ENCODE results near the gene ZNF516.

ZNF516 gene

DNA sequence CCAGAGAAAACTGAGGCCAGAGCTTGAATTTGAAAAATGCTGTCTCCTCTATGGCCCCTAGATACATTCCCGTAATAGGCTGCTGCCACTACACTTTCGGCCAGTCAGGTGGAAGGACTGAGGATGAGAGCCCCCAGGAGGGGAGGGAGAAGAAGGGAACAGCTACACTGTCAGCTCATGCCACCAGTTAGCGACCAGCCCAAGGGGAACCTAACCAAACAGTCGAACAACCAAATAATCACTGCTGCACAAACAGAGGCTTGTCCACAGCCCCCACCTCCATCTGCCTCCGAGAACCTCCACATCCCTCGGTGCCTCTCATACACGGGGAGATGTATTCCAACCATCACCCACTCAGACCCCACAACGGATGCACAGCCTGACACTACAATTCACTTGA lies 7.3 kb downstream of the ZNF516 start:
- TF ChIP-seq, protein P1, sequence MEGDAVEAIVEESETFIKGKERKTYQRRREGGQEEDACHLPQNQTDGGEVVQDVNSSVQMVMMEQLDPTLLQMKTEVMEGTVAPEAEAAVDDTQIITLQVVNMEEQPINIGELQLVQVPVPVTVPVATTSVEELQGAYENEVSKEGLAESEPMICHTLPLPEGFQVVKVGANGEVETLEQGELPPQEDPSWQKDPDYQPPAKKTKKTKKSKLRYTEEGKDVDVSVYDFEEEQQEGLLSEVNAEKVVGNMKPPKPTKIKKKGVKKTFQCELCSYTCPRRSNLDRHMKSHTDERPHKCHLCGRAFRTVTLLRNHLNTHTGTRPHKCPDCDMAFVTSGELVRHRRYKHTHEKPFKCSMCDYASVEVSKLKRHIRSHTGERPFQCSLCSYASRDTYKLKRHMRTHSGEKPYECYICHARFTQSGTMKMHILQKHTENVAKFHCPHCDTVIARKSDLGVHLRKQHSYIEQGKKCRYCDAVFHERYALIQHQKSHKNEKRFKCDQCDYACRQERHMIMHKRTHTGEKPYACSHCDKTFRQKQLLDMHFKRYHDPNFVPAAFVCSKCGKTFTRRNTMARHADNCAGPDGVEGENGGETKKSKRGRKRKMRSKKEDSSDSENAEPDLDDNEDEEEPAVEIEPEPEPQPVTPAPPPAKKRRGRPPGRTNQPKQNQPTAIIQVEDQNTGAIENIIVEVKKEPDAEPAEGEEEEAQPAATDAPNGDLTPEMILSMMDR (IDR thresholded peaks at IDR 0.05; ENCODE audit: control insufficient read depth, insufficient read depth, low read depth, low read length, missing control alignments), result no peak
- H3K4me3 ChIP-seq (ENCODE audit: control insufficient read depth, low read depth, low read length), result no peak overlapping the region
- no peak for DNase-seq (ENCODE audit: low read depth)

- no peak overlapping the region for H3K4me3 ChIP-seq (ENCODE audit: control insufficient read depth, low read depth, low read length)
- TF ChIP-seq, protein P1 (IDR thresholded peaks at IDR 0.05; ENCODE audit: control insufficient read depth, insufficient read depth, low read depth, low read length, missing control alignments), result no peak
- no peak for DNase-seq (ENCODE audit: low read depth)
These were observed 8.0 kb downstream of the ZNF516 start for GRCh38 chr18:76487070-76487469.

DNA sequence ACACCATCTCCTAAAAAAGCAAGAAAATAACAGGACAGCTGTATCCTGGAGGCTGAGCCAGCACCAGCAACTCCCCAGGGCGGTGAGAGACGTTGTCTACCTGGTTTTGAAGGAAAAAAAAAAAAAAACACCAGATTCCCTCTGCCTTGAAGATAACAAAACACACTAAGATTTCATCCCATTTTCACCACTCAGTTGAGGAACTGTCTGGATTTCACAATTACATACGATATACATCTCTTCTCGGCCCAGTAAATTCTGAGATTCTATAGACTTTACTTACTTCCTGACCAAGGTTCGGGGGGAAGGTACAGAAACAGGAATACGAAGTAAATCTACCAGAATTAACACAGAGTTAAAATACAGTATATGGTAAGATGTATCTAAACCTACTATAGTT lies 8.5 kb downstream of the ZNF516 start:
- TF ChIP-seq, protein P1 (IDR thresholded peaks at IDR 0.05; ENCODE audit: control insufficient read depth, insufficient read depth, low read depth, low read length, missing control alignments), result no peak
- no peak overlapping the region for H3K4me3 ChIP-seq (ENCODE audit: control insufficient read depth, low read depth, low read length)

DNA sequence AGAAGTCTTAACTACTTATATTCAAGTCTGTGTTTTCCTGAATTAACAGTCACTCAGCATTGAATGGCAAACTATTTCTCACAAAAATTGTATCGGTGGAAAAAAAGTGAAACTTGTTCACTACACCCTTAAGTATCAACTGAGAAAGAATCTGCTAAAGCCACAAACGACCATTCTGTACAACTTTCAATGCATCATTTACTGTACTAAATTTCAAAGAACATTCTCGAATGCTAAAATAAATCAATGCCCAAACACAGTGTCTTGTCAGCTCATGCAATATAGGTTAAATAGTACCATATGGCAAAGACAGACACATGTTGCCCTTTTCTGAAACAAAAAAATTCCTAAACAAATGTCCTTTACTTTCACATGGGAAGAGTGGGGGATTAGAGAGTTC lies 9.0 kb downstream of the ZNF516 start:
- no peak for DNase-seq (ENCODE audit: low read depth)
- H3K4me3 ChIP-seq (ENCODE audit: control insufficient read depth, low read depth, low read length), result no peak overlapping the region
- TF ChIP-seq, protein P1 (IDR thresholded peaks at IDR 0.05; ENCODE audit: control insufficient read depth, insufficient read depth, low read depth, low read length, missing control alignments), result no peak

More for the DNA sequence above, 8.5 kb downstream of the ZNF516 start:
- no peak for DNase-seq (ENCODE audit: low read depth)

DNA sequence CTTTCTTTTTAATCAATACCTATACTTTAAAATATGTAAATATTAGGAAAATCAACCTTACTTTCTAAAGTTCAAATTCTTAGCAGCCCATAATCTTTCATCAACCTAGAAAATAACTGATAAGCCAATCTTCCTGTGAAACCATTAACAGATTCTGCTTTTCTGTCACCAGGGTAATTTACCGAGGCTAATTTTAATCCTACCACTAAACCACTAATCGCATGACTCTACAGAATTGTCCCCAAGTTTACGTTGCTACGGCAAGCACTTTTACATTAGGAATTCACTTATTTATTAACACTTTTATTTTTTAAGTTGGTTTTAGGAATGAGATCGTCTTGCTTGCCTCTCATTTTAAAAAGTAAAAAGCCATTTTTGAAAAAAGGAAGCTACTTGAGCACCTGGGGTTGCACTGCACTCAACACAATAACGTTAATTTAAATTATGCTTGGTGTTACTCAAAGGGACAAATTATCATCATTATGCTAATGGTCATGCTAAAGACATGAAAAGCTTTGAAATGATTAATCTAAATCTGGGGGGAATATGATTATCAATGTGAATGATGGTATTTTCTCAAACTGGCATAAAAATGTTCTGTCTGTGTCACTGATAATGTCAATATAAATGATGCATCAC lies 10.2 kb downstream of the ZNF516 start:
- no peak for DNase-seq (ENCODE audit: low read depth)
- TF ChIP-seq, protein P1 (IDR thresholded peaks at IDR 0.05; ENCODE audit: control insufficient read depth, insufficient read depth, low read depth, low read length, missing control alignments), result no peak
- no peak overlapping the region for H3K4me3 ChIP-seq (ENCODE audit: control insufficient read depth, low read depth, low read length)

DNA sequence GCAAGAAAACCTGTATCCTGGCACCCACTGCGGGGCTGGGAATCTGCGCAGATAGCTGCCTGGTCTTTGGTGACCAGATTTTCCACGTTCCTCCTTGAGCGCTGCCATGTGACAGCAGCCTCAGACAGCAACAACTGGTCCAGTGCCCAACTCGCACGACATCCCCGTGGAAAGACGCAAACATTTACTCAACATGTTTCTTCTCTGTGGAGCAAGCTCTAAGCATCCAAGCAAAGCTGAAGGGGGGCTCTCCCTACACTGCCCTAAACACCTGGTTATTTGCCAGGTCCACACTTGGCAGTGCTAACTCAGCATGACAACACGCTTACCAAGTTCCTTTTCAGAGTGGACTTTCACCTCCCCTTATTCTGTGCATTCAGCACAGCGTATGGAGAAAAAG lies 11.3 kb downstream of the ZNF516 start:
- no peak for DNase-seq (ENCODE audit: low read depth)
- no peak overlapping the region for H3K4me3 ChIP-seq (ENCODE audit: control insufficient read depth, low read depth, low read length)
- TF ChIP-seq, protein P1 (IDR thresholded peaks at IDR 0.05; ENCODE audit: control insufficient read depth, insufficient read depth, low read depth, low read length, missing control alignments), result no peak
